A549 (cell line): Measurements from ENCODE around the gene GH2. TPM values are rescaled to one million over a fixed set of nuclear protein-coding genes. Genes with fewer than 3 reads are reported as not detected.
A peak's percentile ranks its signal among the peaks of the same experiment; 100 is the strongest.
"Not testable (repeated sequence)": the region's sequence is repeated elsewhere in the genome, so short reads cannot be mapped to it uniquely, and the experiment has no call there.

Experiments
- ATAC-seq, 2 experiments: fragments of 200-7000 bp in 1 of 2; fragments of >200 bp in 1 of 2; cut with Nextera tagmentation in 1 of 2; cut with Tn5 transposase in 1 of 2; 3 replicates each; pipeline versions ENCODE4 v1.8.0 to v1.9.1; 2018 to 2020; ENCODE audit warnings: mild to moderate bottlenecking in 1 of 2, moderate library complexity in 1 of 2
- CTCF ChIA-PET: fragments of 300-600 bp; sonication (Branson Sonifier 250); formaldehyde crosslinking; extraction: SDS; loops from one replicate; lab custom pipeline; 2021; ENCODE audit warnings: antibody characterized with exemption, inconsistent platforms; lab: Yijun Ruan, JAX
- POLR2A ChIA-PET: fragments of 350-600 bp; formaldehyde crosslinking; extraction: SDS; loops from one replicate; lab custom pipeline; 2021; ENCODE audit warnings: antibody characterized with exemption, inconsistent platforms; lab: Yijun Ruan, JAX
- DNase-seq, 2 experiments: peaks; one replicate each; pipeline versions ENCODE4 v3.0.0 to v3.0.0-alpha.2; 2011 to 2016; ENCODE audit warnings: low read depth in 1 of 2, low spot score in 1 of 2
- FAIRE-seq: peaks from 2 replicates; lab custom pipeline; 2011; peaks lifted over from hg19 to GRCh38; lab: Jason Lieb, UNC
- H3K27ac ChIP-seq, 2 experiments: fragments of >200 bp; sonication (Bioruptor Twin); formaldehyde crosslinking; 3 replicates each; pipeline ENCODE4 v1.5.1; 2016 to 2017
- H3K4me1 ChIP-seq: fragments of >200 bp; sonication (Bioruptor Twin); formaldehyde crosslinking; 3 replicates; pipeline ENCODE4 v1.6.1; 2016
- H3K4me2 ChIP-seq: fragments of >200 bp; sonication (Bioruptor Twin); formaldehyde crosslinking; 3 replicates; pipeline ENCODE4 v1.6.1; 2016
- H3K4me3 ChIP-seq: fragments of >200 bp; sonication (Bioruptor Twin); formaldehyde crosslinking; 3 replicates; pipeline ENCODE4 v1.5.1; 2016
- H3K9me3 ChIP-seq: fragments of >200 bp; sonication (Bioruptor Twin); formaldehyde crosslinking; 3 replicates; pipeline ENCODE4 v1.6.1; 2016
- CBX2 ChIP-seq: fragments of 200-600 bp; sonication (generic); IDR thresholded peaks from 2 replicates; pipeline ENCODE4 v1.6.1; 2016; ENCODE audit warnings: low read depth, mild to moderate bottlenecking, borderline replicate concordance
- CEBPB ChIP-seq, 2 experiments: fragments of >200 bp in 1 of 2; sonication (Bioruptor Twin) in 1 of 2; formaldehyde crosslinking in 1 of 2; IDR thresholded peaks; 2 replicates each; pipeline ENCODE4 v1.6.1; 2012 to 2016
- EHF ChIP-seq: fragments of 250-450 bp; sonication (Bioruptor Pico); IDR thresholded peaks from 2 replicates; pipeline ENCODE4 v1.5.0; 2020; ENCODE audit warnings: mild to moderate bottlenecking
- EHMT2 ChIP-seq: fragments of 200-600 bp; sonication (generic); IDR thresholded peaks from 2 replicates; pipeline ENCODE4 v1.6.1; 2016; ENCODE audit warnings: antibody characterized with exemption, low read depth, mild to moderate bottlenecking, moderate library complexity
- EP300 ChIP-seq, 2 experiments: fragments of >200 bp; sonication (Bioruptor Twin); formaldehyde crosslinking; IDR thresholded peaks; 2 replicates in 1 of 2; 3 replicates in 1 of 2; pipeline ENCODE4 v1.6.1; 2016 to 2017
- ESRRA ChIP-seq: fragments of 150-350 bp; IDR thresholded peaks from 2 replicates; pipeline ENCODE4 v1.6.1; 2014; ENCODE audit warnings: mild to moderate bottlenecking, low read length, borderline replicate concordance
- FOSL2 ChIP-seq, 2 experiments: fragments of 450-650 bp in 1 of 2; fragments of >200 bp in 1 of 2; sonication (Bioruptor Twin) in 1 of 2; formaldehyde crosslinking; IDR thresholded peaks; 2 replicates each; pipeline versions ENCODE4 v1.5.0 to v1.6.1; 2016 to 2020; ENCODE audit warnings: mild to moderate bottlenecking in 1 of 2, moderate library complexity in 1 of 2
- FOXS1 ChIP-seq: fragments of 250-450 bp; sonication (Bioruptor Pico); IDR thresholded peaks from 2 replicates; pipeline ENCODE4 v1.5.0; 2020; ENCODE audit warnings: mild to moderate bottlenecking, moderate library complexity
- HDAC2 ChIP-seq: fragments of 200-600 bp; sonication (generic); IDR thresholded peaks from 2 replicates; pipeline ENCODE4 v1.6.1; 2016
- HEYL ChIP-seq: fragments of 250-450 bp; sonication (Bioruptor Pico); IDR thresholded peaks from 2 replicates; pipeline ENCODE4 v1.8.0; 2021; ENCODE audit warnings: mild to moderate bottlenecking, moderate library complexity
- HOXB5 ChIP-seq: fragments of 250-450 bp; sonication (Bioruptor Pico); IDR thresholded peaks from 2 replicates; pipeline ENCODE4 v1.5.0; 2020; ENCODE audit warnings: mild to moderate bottlenecking, moderate library complexity
- KDM5A ChIP-seq: fragments of 200-600 bp; sonication (generic); IDR thresholded peaks from 2 replicates; pipeline ENCODE4 v1.6.1; 2016; ENCODE audit warnings: antibody characterized with exemption, mild to moderate bottlenecking
- NR3C1 ChIP-seq: fragments of >200 bp; sonication (Bioruptor Twin); formaldehyde crosslinking; IDR thresholded peaks from 3 replicates; pipeline ENCODE4 v1.6.1; 2017
- PHF8 ChIP-seq: fragments of 200-600 bp; sonication (generic); IDR thresholded peaks from 2 replicates; pipeline ENCODE4 v1.6.1; 2016; ENCODE audit warnings: low read depth, mild to moderate bottlenecking, antibody characterized with exemption, moderate library complexity, borderline replicate concordance
- POLR2A ChIP-seq: IDR thresholded peaks from 2 replicates; pipeline ENCODE4 v1.6.1; 2012; ENCODE audit warnings: mild to moderate bottlenecking, low read length
- RAD21 ChIP-seq, 2 experiments: fragments of >200 bp in 1 of 2; sonication (Bioruptor Twin) in 1 of 2; formaldehyde crosslinking in 1 of 2; IDR thresholded peaks in 1 of 2; conservative IDR thresholded peaks in 1 of 2; 2 replicates in 1 of 2; 3 replicates in 1 of 2; pipeline ENCODE4 v1.6.1; 2012 to 2018; ENCODE audit warnings: inconsistent platforms in 1 of 2
- RARB ChIP-seq: fragments of 250-450 bp; sonication (Bioruptor Pico); IDR thresholded peaks from 2 replicates; pipeline ENCODE4 v1.8.0; 2021; ENCODE audit warnings: mild to moderate bottlenecking, moderate library complexity
- RCOR1 ChIP-seq: fragments of 150-350 bp; IDR thresholded peaks from 2 replicates; pipeline ENCODE4 v1.6.1; 2014; ENCODE audit warnings: antibody characterized with exemption, low read length, low read depth
- RNF2 ChIP-seq: fragments of 200-600 bp; sonication (generic); IDR thresholded peaks from 2 replicates; pipeline ENCODE4 v1.6.1; 2016; ENCODE audit warnings: low read depth, mild to moderate bottlenecking, antibody characterized with exemption, moderate library complexity, borderline replicate concordance
- SREBF2 ChIP-seq: fragments of 450-650 bp; IDR thresholded peaks from 2 replicates; pipeline ENCODE4 v1.6.1; 2014; ENCODE audit warnings: mild to moderate bottlenecking, moderate library complexity
- TP53 ChIP-seq: fragments of 250-450 bp; sonication (Bioruptor Pico); IDR thresholded peaks from 2 replicates; pipeline ENCODE4 v1.5.0; 2021; ENCODE audit warnings: mild to moderate bottlenecking, moderate library complexity
- ZC3H11A ChIP-seq: fragments of 450-650 bp; IDR thresholded peaks from 2 replicates; pipeline ENCODE4 v1.6.1; 2014; ENCODE audit warnings: antibody characterized with exemption, mild to moderate bottlenecking
- ZNF302 ChIP-seq: fragments of 250-450 bp; sonication (Bioruptor Pico); IDR thresholded peaks from 2 replicates; pipeline ENCODE4 v1.9.0; 2021; ENCODE audit warnings: inconsistent platforms, mild to moderate bottlenecking, moderate library complexity
- ZSCAN20 ChIP-seq: fragments of 250-450 bp; sonication (Bioruptor Pico); IDR thresholded peaks from 2 replicates; pipeline ENCODE4 v1.8.0; 2022; ENCODE audit warnings: mild to moderate bottlenecking, moderate library complexity
- WGBS: methylation state at CpG from one replicate; pipeline ENCODE4 v1.1.6; 2017; ENCODE audit errors: missing lambda C conversion rate; 5-methylcytosine and 5-hydroxymethylcytosine counted together
- polyA plus RNA-seq, 4 experiments: library from polyadenylated mRNA; depleted of rRNA in 3 of 4; stranded (reverse); fragments of >200 nt; fragmentation: RNase III in 1 of 4; extraction: RNeasy Plus Mini Kit Qiagen cat#74134 plus additional on column Dnase treatment in 1 of 4; gene quantifications; 2 replicates in 3 of 4; 3 replicates in 1 of 4; pipeline ENCODE4 v1.2.3, GENCODE V29; 2011 to 2017
- TF ChIP-seq, protein P1 (sequence below): fragments of >200 bp; sonication (Bioruptor Twin); formaldehyde crosslinking; IDR thresholded peaks from 3 replicates; pipeline ENCODE4 v1.5.1; 2016
- TF ChIP-seq, protein P2 (sequence below): IDR thresholded peaks from 2 replicates; pipeline ENCODE4 v1.6.1; 2012
- TF ChIP-seq, protein P3 (sequence below): fragments of 250-450 bp; sonication (Bioruptor Pico); IDR thresholded peaks from 2 replicates; pipeline ENCODE4 v1.5.0; 2020; ENCODE audit warnings: low read depth, mild to moderate bottlenecking, moderate library complexity
- TF ChIP-seq, protein P4 (sequence below): fragments of 150-350 bp; IDR thresholded peaks from 2 replicates; pipeline ENCODE4 v1.6.1; 2014; ENCODE audit warnings: low read depth, mild to moderate bottlenecking, low read length
- TF ChIP-seq, protein P5 (sequence below): fragments of >200 bp; sonication (Bioruptor Twin); formaldehyde crosslinking; IDR thresholded peaks from 3 replicates; pipeline ENCODE4 v1.6.1; 2016

The GH2 gene
- polyA plus RNA-seq, 2 of the 4 experiments (the other 2 are of a cell fraction) = not detected

DNA sequence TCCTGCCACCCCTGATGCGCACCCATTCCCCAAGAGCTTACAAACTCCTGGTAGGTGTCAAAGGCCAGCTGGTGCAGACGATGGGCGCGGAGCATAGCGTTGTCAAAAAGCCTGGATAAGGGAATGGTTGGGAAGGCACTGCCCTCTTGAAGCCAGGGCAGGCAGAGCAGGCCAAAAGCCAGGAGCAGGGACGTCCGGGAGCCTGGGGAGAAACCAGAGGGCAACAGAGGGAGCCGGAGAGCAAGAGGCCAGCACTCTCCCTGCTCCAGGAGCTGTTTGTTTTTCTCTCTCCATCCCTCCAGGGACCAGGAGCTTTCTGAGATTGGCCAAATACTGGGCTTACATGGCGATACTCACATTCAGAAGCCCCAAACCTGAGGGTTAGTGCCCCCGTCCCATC lies 36.6 kb upstream of the GH2 start:
- 40% methylated on average over 10 of the region's 10 CpGs for WGBS
- DNase-seq (peak in 1 of 2 experiments; percentile 26), FAIRE-seq (no peak), ATAC-seq (peak; percentile 49 to 58; a peak in 5 of 6 replicates)
- Histone ChIP-seq H3K4me2 (no peak overlapping the region), H3K27ac (no peak overlapping the region), H3K9me3 (no peaks in the 10 kb centered on the region), H3K4me3 (no peak overlapping the region), H3K4me1 (no peaks in the 10 kb centered on the region; the same call in 2 of the 3 replicates)
- TF ChIP-seq KDM5A = no peak
- no peak for TF ChIP-seq ZC3H11A
- no peak for TF ChIP-seq SREBF2
- TF ChIP-seq CEBPB (IDR thresholded peaks at IDR 0.05) = no peak
- no peak for TF ChIP-seq ESRRA
- TF ChIP-seq, protein P1, sequence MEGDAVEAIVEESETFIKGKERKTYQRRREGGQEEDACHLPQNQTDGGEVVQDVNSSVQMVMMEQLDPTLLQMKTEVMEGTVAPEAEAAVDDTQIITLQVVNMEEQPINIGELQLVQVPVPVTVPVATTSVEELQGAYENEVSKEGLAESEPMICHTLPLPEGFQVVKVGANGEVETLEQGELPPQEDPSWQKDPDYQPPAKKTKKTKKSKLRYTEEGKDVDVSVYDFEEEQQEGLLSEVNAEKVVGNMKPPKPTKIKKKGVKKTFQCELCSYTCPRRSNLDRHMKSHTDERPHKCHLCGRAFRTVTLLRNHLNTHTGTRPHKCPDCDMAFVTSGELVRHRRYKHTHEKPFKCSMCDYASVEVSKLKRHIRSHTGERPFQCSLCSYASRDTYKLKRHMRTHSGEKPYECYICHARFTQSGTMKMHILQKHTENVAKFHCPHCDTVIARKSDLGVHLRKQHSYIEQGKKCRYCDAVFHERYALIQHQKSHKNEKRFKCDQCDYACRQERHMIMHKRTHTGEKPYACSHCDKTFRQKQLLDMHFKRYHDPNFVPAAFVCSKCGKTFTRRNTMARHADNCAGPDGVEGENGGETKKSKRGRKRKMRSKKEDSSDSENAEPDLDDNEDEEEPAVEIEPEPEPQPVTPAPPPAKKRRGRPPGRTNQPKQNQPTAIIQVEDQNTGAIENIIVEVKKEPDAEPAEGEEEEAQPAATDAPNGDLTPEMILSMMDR = no peak
- no peak for TF ChIP-seq TP53 (CRISPR knock-in tag)
- TF ChIP-seq, protein P2, sequence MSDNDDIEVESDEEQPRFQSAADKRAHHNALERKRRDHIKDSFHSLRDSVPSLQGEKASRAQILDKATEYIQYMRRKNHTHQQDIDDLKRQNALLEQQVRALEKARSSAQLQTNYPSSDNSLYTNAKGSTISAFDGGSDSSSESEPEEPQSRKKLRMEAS = no peak
- TF ChIP-seq EP300 (IDR thresholded peaks at IDR 0.05) = no peak
- no peak for TF ChIP-seq RNF2
- TF ChIP-seq, protein P3, sequence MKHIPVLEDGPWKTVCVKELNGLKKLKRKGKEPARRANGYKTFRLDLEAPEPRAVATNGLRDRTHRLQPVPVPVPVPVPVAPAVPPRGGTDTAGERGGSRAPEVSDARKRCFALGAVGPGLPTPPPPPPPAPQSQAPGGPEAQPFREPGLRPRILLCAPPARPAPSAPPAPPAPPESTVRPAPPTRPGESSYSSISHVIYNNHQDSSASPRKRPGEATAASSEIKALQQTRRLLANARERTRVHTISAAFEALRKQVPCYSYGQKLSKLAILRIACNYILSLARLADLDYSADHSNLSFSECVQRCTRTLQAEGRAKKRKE (CRISPR knock-in tag) = no peak
- TF ChIP-seq ZSCAN20 (CRISPR knock-in tag) = no peak
- TF ChIP-seq PHF8 = no peak
- TF ChIP-seq EHF (CRISPR knock-in tag) = no peak
- TF ChIP-seq, protein P4, sequence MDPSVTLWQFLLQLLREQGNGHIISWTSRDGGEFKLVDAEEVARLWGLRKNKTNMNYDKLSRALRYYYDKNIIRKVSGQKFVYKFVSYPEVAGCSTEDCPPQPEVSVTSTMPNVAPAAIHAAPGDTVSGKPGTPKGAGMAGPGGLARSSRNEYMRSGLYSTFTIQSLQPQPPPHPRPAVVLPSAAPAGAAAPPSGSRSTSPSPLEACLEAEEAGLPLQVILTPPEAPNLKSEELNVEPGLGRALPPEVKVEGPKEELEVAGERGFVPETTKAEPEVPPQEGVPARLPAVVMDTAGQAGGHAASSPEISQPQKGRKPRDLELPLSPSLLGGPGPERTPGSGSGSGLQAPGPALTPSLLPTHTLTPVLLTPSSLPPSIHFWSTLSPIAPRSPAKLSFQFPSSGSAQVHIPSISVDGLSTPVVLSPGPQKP = no peak
- POLR2A ChIA-PET = interaction anchor here (1.2 to 1.9 kb wide), 2 partner anchors 215 to 228 kb away, joined by 3 to 10 read pairs; no protein-coding TSS in a partner anchor
- CTCF ChIA-PET = interaction anchor here (0.6 to 16.7 kb wide), 49 partner anchors 7 to 511 kb away, joined by 3 to 386 read pairs (median 6); partner anchors contain the start of genes CD79B, CSHL1, ERN1 and GH2

DNA sequence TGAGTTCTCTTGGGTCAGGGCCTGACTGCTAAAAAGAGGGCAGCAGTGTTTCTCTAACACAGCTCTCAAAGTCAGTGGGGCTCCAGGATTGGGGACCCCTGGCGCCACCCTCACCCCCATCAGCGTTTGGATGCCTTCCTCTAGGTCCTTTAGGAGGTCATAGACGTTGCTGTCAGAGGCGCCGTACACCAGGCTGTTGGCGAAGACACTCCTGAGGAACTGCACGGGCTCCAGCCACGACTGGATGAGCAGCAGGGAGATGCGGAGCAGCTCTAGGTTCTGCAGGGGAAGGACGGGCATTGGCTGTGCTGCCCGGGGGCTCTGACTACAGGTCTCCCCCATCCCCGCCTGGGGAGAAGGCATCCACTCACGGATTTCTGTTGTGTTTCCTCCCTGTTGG lies 35.9 kb upstream of the GH2 start:
- ChIA-PET POLR2A (interaction anchor here (0.6 kb wide), 1 partner anchor 376 kb away, joined by 4 read pairs; no protein-coding TSS in a partner anchor), CTCF (interaction anchor here (0.8 to 16.7 kb wide), 22 partner anchors 13 to 364 kb away, joined by 3 to 386 read pairs (median 12); partner anchors contain the start of genes CD79B, ERN1, GH2 and ICAM2)
- FAIRE-seq (no peak), ATAC-seq (no peak), DNase-seq (no peak)
- no peak overlapping the region for H3K4me3 ChIP-seq
- WGBS = 58% methylated on average over 13 of the region's 13 CpGs
- no peak for TF ChIP-seq FOXS1 (CRISPR knock-in tag)
- TF ChIP-seq, protein P4 = no peak
- no peak for TF ChIP-seq POLR2A
- TF ChIP-seq, protein P5, sequence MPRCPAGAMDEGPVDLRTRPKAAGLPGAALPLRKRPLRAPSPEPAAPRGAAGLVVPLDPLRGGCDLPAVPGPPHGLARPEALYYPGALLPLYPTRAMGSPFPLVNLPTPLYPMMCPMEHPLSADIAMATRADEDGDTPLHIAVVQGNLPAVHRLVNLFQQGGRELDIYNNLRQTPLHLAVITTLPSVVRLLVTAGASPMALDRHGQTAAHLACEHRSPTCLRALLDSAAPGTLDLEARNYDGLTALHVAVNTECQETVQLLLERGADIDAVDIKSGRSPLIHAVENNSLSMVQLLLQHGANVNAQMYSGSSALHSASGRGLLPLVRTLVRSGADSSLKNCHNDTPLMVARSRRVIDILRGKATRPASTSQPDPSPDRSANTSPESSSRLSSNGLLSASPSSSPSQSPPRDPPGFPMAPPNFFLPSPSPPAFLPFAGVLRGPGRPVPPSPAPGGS = no peak
- no peak for TF ChIP-seq RNF2
- no peak for TF ChIP-seq RCOR1
- TF ChIP-seq CBX2 = no peak
- TF ChIP-seq HEYL (CRISPR knock-in tag) = no peak
- TF ChIP-seq ZNF302 = no peak
- no peak for TF ChIP-seq TP53 (CRISPR knock-in tag)
- no peak for TF ChIP-seq FOSL2 (IDR thresholded peaks at IDR 0.05)
- no peak for TF ChIP-seq FOSL2 (CRISPR knock-in tag; IDR thresholded peaks at IDR 0.05)
- TF ChIP-seq ZC3H11A = no peak
- no peak for TF ChIP-seq NR3C1
- TF ChIP-seq HOXB5 (CRISPR knock-in tag) = no peak
- no peak for TF ChIP-seq CEBPB (IDR thresholded peaks at IDR 0.05)
- no peak for TF ChIP-seq RARB (CRISPR knock-in tag)
- TF ChIP-seq RAD21 (conservative IDR thresholded peaks at IDR 0.05 in 1 of 2, IDR thresholded peaks at IDR 0.05 in 1 of 2) = no peak
- no peak for TF ChIP-seq HDAC2
- no peak for TF ChIP-seq EHMT2
- H3K4me2 ChIP-seq = no peak overlapping the region
- no peaks in the 10 kb centered on the region; the same call in 2 of the 3 replicates for H3K4me1 ChIP-seq
- H3K27ac ChIP-seq = no peak overlapping the region
- no peaks in the 10 kb centered on the region for H3K9me3 ChIP-seq

DNA sequence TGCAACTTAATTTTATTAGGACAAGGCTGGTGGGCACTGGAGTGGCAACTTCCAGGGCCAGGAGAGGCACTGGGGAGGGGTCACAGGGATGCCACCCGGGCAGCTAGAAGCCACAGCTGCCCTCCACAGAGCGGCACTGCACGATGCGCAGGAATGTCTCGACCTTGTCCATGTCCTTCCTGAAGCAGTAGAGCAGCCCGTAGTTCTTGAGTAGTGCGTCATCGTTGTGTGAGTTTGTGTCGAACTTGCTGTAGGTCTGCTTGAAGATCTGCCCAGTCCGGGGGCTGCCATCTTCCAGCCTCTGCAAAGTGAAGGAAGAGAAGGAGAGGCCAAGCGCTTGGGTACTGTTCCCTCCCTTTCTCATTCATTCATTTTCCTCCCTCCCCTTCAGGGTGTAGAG lies 35.5 kb upstream of the GH2 start:
- 49% methylated on average over 11 of the region's 11 CpGs for WGBS
- H3K4me2 ChIP-seq, POLR2A ChIA-PET, H3K4me3 ChIP-seq, H3K9me3 ChIP-seq, ATAC-seq, DNase-seq, H3K27ac ChIP-seq, H3K4me1 ChIP-seq, FAIRE-seq: not testable (repeated sequence)
- CTCF ChIA-PET = interaction anchor here (0.8 to 16.7 kb wide), 14 partner anchors 12 to 496 kb away, joined by 3 to 386 read pairs (median 45); partner anchors contain the start of genes CD79B, ERN1, GH2 and ICAM2
